ENCODE results near the gene MAJIN. TPM values are rescaled to one million over a fixed set of nuclear protein-coding genes. Genes with fewer than 3 reads are reported as not detected.

Gene MAJIN
- total and polyA plus RNA-seq, 2 experiments from 2014 or later, result not detected

- H3K9me3 Mint-ChIP-seq, result no peaks in the 10 kb centered on the region
- peak within 1 kb of the TSS; percentile 45 for H3K4me3 Mint-ChIP-seq
- H3K4me1 Mint-ChIP-seq, result peaks cover 29% of the 10 kb centered on the region
- Histone ChIP-seq H3K27ac (ENCODE audit: low read depth) (no peak within 1 kb of the TSS), H3K9me2 (ENCODE audit: insufficient read depth) (no peaks in the 10 kb centered on the region), H3K4me3 (no peak within 1 kb of the TSS; the same call in 1 of the 2 replicates), H3K36me3 (ENCODE audit: insufficient read depth) (no peaks in the 10 kb centered on the region), H3K4me2 (peak within 1 kb of the TSS; percentile 54), H3K4me1 (ENCODE audit: insufficient read depth) (peaks cover 7% of the 10 kb centered on the region; the same call in 1 of the 2 replicates), H2AFZ (no peak within 1 kb of the TSS; the same call in 1 of the 2 replicates), H4K20me1 (replicated peaks; ENCODE audit: insufficient read depth) (no peaks in the 10 kb centered on the region), H3K79me2 (replicated peaks; ENCODE audit: insufficient read depth) (no peaks in the 10 kb centered on the region), H3K27me3 (ENCODE audit: insufficient read depth) (no peaks in the 10 kb centered on the region), H3F3A (replicated peaks; ENCODE audit: low read depth) (no peaks in the 10 kb centered on the region)
- no peak for TF ChIP-seq CREB1 (CRISPR knock-in tag; IDR thresholded peaks at IDR 0.05; ENCODE audit: low read depth)
- TF ChIP-seq CTCF (conservative IDR thresholded peaks at IDR 0.05; ENCODE audit: low read depth in 2 of 2), result 0 out of 4 replicates have a peak, but pooled peaks of 1 of the 2 experiments have one; percentile 9
- no peak for TF ChIP-seq EZH2phosphoT487 (IDR thresholded peaks at IDR 0.05; ENCODE audit: unreplicated experiment)
- TF ChIP-seq ZNF462 (CRISPR knock-in tag; IDR thresholded peaks at IDR 0.05), result no peak
- no peak for TF ChIP-seq ZNF114 (CRISPR knock-in tag; IDR thresholded peaks at IDR 0.05)
- no peaks in the 10 kb centered on the region for H3K36me3 Mint-ChIP-seq (ENCODE audit: low read depth)
- H3K27ac Mint-ChIP-seq, result no peak within 1 kb of the TSS
- DNase-seq (ENCODE audit: low spot score) (peak; percentile 90), ATAC-seq (peak; percentile 89)
- H3K27me3 Mint-ChIP-seq (ENCODE audit: insufficient read depth, low read depth, poor library complexity), result peaks cover 12% of the 10 kb centered on the region
Observed at GRCh38 chr11:64935359-64936081, 36.4 kb downstream of the MAJIN start, which contains the start of gene GPHA2. TSS of gene GPHA2 (minus strand) at chr11:64935893. CDS start at chr11:64935460, 433 bp downstream.
